ENCODE results near the gene PRSS50. TPM values are rescaled to one million over a fixed set of nuclear protein-coding genes. Genes with fewer than 3 reads are reported as not detected.

PRSS50 gene
- total RNA-seq, 4 donors from 2014 or later, result not detected

- TF ChIP-seq, protein P1, sequence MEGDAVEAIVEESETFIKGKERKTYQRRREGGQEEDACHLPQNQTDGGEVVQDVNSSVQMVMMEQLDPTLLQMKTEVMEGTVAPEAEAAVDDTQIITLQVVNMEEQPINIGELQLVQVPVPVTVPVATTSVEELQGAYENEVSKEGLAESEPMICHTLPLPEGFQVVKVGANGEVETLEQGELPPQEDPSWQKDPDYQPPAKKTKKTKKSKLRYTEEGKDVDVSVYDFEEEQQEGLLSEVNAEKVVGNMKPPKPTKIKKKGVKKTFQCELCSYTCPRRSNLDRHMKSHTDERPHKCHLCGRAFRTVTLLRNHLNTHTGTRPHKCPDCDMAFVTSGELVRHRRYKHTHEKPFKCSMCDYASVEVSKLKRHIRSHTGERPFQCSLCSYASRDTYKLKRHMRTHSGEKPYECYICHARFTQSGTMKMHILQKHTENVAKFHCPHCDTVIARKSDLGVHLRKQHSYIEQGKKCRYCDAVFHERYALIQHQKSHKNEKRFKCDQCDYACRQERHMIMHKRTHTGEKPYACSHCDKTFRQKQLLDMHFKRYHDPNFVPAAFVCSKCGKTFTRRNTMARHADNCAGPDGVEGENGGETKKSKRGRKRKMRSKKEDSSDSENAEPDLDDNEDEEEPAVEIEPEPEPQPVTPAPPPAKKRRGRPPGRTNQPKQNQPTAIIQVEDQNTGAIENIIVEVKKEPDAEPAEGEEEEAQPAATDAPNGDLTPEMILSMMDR (IDR thresholded peaks at IDR 0.05; ENCODE audit: low read depth), result no peak
Measured at GRCh38 chr3:46680298-46680826, 37.3 kb downstream of the PRSS50 start.

- TF ChIP-seq, protein P1 (IDR thresholded peaks at IDR 0.05; ENCODE audit: low read depth), result no peak
Measured at GRCh38 chr3:46679681-46680080, 38.0 kb downstream of the PRSS50 start.

DNA sequence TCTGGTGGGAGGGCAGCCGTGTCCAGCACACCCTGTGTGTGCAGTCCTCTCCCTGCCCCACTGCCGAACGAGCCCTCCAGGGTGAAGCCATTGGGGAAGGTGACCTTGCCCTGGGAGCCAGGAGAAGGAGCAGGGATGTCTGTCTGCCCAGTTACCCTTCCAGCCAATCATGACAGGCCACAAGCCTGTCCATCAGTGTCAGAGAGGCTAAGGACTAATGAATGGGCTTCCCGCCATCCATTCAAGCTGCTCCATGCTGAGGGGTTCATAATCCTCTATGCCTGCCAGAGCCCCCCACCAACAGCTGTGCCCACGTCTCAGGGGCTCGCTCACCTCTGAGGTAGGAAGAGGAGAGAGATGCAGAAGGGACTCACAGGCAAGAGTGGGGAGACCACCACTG lies 39.4 kb downstream of the PRSS50 start:
- TF ChIP-seq, protein P1 (IDR thresholded peaks at IDR 0.05; ENCODE audit: low read depth), result no peak

- TF ChIP-seq, protein P1 (IDR thresholded peaks at IDR 0.05; ENCODE audit: low read depth), result no peak
Measured at GRCh38 chr3:46677411-46677726, 40.3 kb downstream of the PRSS50 start.

GRCh38 chr3:46676601-46677410 lies 40.9 kb downstream of the PRSS50 start:
- TF ChIP-seq, protein P1 (IDR thresholded peaks at IDR 0.05; ENCODE audit: low read depth), result no peak

- TF ChIP-seq, protein P1 (IDR thresholded peaks at IDR 0.05; ENCODE audit: low read depth), result no peak
Measured at GRCh38 chr3:46675843-46676567, 41.7 kb downstream of the PRSS50 start.

GRCh38 chr3:46675426-46675825 lies 42.2 kb downstream of the PRSS50 start:
- TF ChIP-seq, protein P1 (IDR thresholded peaks at IDR 0.05; ENCODE audit: low read depth), result no peak
